PC-3 (cell line): Measurements from ENCODE around the gene NEDD4L. TPM values are rescaled to one million over a fixed set of nuclear protein-coding genes. Genes with fewer than 3 reads are reported as not detected.
A peak's percentile ranks its signal among the peaks of the same experiment; 100 is the strongest.

Experiments
- ATAC-seq: fragments of 200-7000 bp; cut with Tn5 transposase; 2 replicates; pipeline ENCODE4 v1.9.1; 2020; ENCODE audit warnings: mild to moderate bottlenecking, moderate library complexity
- BruUV-seq: library from RNA; stranded (reverse); fragments of 400-500 nt; replicated peaks from 2 replicates; lab custom pipeline; 2021; lab: Mats Ljungman, UMichigan
- CTCF ChIA-PET: fragments of 300-600 bp; sonication (Branson Sonifier 250); formaldehyde crosslinking; loops from one replicate; lab custom pipeline; 2022; ENCODE audit warnings: antibody characterized with exemption; lab: Charles Lee
- POLR2A ChIA-PET: fragments of 300-600 bp; sonication (Branson Sonifier 250); formaldehyde crosslinking; loops from one replicate; lab custom pipeline; 2022; ENCODE audit warnings: antibody characterized with exemption; ENCODE audit not compliant: unreplicated experiment; lab: Charles Lee
- DNase-seq: peaks from one replicate; pipeline ENCODE4 v3.0.0-alpha.2; 2015
- H2AFZ ChIP-seq: fragments of 300-600 bp; sonication (generic); 2 replicates; pipeline ENCODE4 v1.6.0; 2016; ENCODE audit warnings: antibody characterized with exemption, low read length
- H3F3A ChIP-seq: fragments of 300-600 bp; sonication (generic); one replicate; pipeline ENCODE4 v1.6.0; 2017; ENCODE audit warnings: antibody characterized with exemption, low read length, control low read depth, mild to moderate bottlenecking; ENCODE audit not compliant: unreplicated experiment
- H3K27ac ChIP-seq: fragments of 300-600 bp; sonication (generic); 2 replicates; pipeline ENCODE4 v1.5.1; 2016; ENCODE audit warnings: mild to moderate bottlenecking, low read length
- H3K27me3 ChIP-seq: fragments of 300-600 bp; sonication (generic); 2 replicates; pipeline ENCODE4 v1.6.1; 2016; ENCODE audit warnings: low read length, mixed read lengths
- H3K36me3 ChIP-seq: fragments of 300-600 bp; sonication (generic); 2 replicates; pipeline ENCODE4 v1.6.1; 2016; ENCODE audit warnings: low read depth, mixed run types, low read length, mixed read lengths
- H3K4me1 ChIP-seq: fragments of 300-600 bp; sonication (generic); 2 replicates; pipeline ENCODE4 v1.5.1; 2016; ENCODE audit warnings: low read length; ENCODE audit not compliant: insufficient read depth
- H3K4me2 ChIP-seq: fragments of 300-600 bp; sonication (generic); 2 replicates; pipeline ENCODE4 v1.6.0; 2016; ENCODE audit warnings: low read length
- H3K4me3 ChIP-seq: fragments of 300-600 bp; sonication (generic); 2 replicates; pipeline ENCODE4 v1.5.1; 2016; ENCODE audit warnings: mild to moderate bottlenecking, low read length, mixed read lengths
- H3K79me2 ChIP-seq: fragments of 300-600 bp; sonication (generic); 2 replicates; pipeline ENCODE4 v1.6.1; 2017; ENCODE audit warnings: low read length, mixed read lengths
- H3K9ac ChIP-seq: fragments of 300-600 bp; sonication (generic); 2 replicates; pipeline ENCODE4 v1.6.0; 2016; ENCODE audit warnings: mild to moderate bottlenecking, low read length
- H3K9me2 ChIP-seq: fragments of 300-600 bp; sonication (generic); replicated peaks from 2 replicates; pipeline ENCODE4 v1.6.1; 2016; ENCODE audit warnings: mixed run types, low read length, mixed read lengths
- H3K9me3 ChIP-seq: fragments of 300-600 bp; sonication (generic); 2 replicates; pipeline ENCODE4 v1.6.1; 2016; ENCODE audit warnings: low read length, mixed read lengths
- H4K20me1 ChIP-seq: fragments of 300-600 bp; sonication (generic); 2 replicates; pipeline ENCODE4 v1.6.1; 2016; ENCODE audit warnings: low read length, mixed read lengths
- EZH2 ChIP-seq: fragments of 300-600 bp; sonication (generic); IDR thresholded peaks from one replicate; pipeline ENCODE4 v1.6.1; 2017; ENCODE audit warnings: antibody characterized with exemption, mild to moderate bottlenecking, low read length; ENCODE audit not compliant: unreplicated experiment
- EZH2phosphoT487 ChIP-seq: fragments of 300-600 bp; sonication (generic); IDR thresholded peaks from 2 replicates; pipeline ENCODE4 v1.6.1; 2018; ENCODE audit warnings: mild to moderate bottlenecking, antibody characterized with exemption, low read length, borderline replicate concordance
- intact Hi-C: fragments of 100-400 bp; cut with micrococcal nuclease; formaldehyde crosslinking; loops from 2 replicates; pipeline ENCODE4 v1.9.0; 2023
- total RNA-seq: library from RNA; depleted of rRNA; stranded (reverse); fragments of >200 nt; gene quantifications from 2 replicates; pipeline ENCODE4 v1.2.3, GENCODE V29; 2014
- TF ChIP-seq, protein P1 (sequence below): fragments of 300-600 bp; sonication (generic); conservative IDR thresholded peaks from 2 replicates; pipeline ENCODE4 v1.5.1; 2017; ENCODE audit warnings: antibody characterized with exemption, low read depth, mild to moderate bottlenecking, low read length

The NEDD4L gene
- total RNA-seq, 1 experiment from 2014 or later, result 105 TPM

DNA sequence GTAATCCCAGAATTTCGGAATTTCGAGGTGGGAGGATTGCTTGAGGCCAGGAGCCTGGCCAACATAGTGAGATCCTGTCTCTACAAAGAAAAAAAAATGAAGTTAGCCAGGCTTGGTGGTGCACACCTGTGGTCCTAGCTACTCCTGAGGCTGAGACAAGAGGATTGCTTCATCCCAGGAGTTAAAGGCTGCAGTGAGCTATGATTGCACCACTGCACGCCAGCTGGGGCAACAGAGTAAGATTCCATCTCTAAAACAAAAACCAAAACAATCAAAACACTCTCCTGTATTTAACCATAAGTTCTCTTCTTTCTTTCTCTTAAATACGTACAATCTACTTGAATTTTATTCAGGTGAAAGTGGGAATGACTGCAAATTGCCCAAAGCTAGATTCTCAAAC lies 33.8 kb upstream of the NEDD4L start:
- Histone ChIP-seq H3K4me1 (peaks cover 46% of the 10 kb centered on the region), H3K4me3 (no peak overlapping the region), H3K9me3 (no peaks in the 10 kb centered on the region), H4K20me1 (no peaks in the 10 kb centered on the region), H3K79me2 (no peaks in the 10 kb centered on the region), H3K4me2 (no peak overlapping the region), H2AFZ (no peak overlapping the region), H3F3A (peaks cover 12% of the 10 kb centered on the region), H3K27ac (no peak overlapping the region), H3K9me2 (no peaks in the 10 kb centered on the region), H3K9ac (no peak overlapping the region), H3K36me3 (no peaks in the 10 kb centered on the region), H3K27me3 (no peaks in the 10 kb centered on the region)
- CTCF ChIA-PET, result no interaction called here
- no TSS peak for BruUV-seq
- ATAC-seq, result no peak
- intact Hi-C loops, result loop anchor here (10.0 kb wide), 1 partner anchor 45 kb away; no protein-coding TSS in a partner anchor
- DNase-seq, result no peak
- POLR2A ChIA-PET, result no interaction called here
- TF ChIP-seq EZH2 (no peak), EZH2phosphoT487 (no peak)
- TF ChIP-seq, protein P1, sequence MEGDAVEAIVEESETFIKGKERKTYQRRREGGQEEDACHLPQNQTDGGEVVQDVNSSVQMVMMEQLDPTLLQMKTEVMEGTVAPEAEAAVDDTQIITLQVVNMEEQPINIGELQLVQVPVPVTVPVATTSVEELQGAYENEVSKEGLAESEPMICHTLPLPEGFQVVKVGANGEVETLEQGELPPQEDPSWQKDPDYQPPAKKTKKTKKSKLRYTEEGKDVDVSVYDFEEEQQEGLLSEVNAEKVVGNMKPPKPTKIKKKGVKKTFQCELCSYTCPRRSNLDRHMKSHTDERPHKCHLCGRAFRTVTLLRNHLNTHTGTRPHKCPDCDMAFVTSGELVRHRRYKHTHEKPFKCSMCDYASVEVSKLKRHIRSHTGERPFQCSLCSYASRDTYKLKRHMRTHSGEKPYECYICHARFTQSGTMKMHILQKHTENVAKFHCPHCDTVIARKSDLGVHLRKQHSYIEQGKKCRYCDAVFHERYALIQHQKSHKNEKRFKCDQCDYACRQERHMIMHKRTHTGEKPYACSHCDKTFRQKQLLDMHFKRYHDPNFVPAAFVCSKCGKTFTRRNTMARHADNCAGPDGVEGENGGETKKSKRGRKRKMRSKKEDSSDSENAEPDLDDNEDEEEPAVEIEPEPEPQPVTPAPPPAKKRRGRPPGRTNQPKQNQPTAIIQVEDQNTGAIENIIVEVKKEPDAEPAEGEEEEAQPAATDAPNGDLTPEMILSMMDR, result no peak

DNA sequence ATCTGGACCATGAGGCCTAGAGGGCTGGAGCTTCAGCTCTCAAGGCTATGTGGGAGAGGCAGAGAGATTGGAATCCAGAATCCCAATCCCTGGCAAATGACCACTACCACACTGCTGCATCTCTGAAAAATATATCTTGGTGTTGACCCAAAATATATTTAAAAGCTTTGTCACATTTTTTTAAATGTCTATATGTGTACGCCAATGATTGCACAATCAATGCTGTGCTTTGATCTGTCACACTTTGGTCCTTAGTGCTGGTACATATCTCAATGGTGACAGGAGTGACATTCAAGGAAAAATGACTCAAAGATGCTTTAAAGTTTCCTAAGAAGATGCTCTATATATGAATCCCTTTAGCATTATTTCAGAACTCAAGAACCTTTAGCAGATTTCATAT lies 31.7 kb upstream of the NEDD4L start:
- ATAC-seq, result no peak
- H3F3A ChIP-seq, result peaks cover 12% of the 10 kb centered on the region
- H2AFZ ChIP-seq, result no peak overlapping the region
- no TSS peak for BruUV-seq
- H3K9me3 ChIP-seq, result no peaks in the 10 kb centered on the region
- H3K4me2 ChIP-seq, result peak overlapping the region; percentile 73
- H3K4me1 ChIP-seq, result peaks cover 39% of the 10 kb centered on the region
- ChIA-PET CTCF (no interaction called here), POLR2A (no interaction called here)
- H3K9me2 ChIP-seq, result no peaks in the 10 kb centered on the region
- peak overlapping the region; percentile 94 for H3K27ac ChIP-seq
- no peaks in the 10 kb centered on the region for H3K79me2 ChIP-seq
- no peaks in the 10 kb centered on the region for H3K36me3 ChIP-seq
- no peak overlapping the region for H3K4me3 ChIP-seq
- H3K27me3 ChIP-seq, result no peaks in the 10 kb centered on the region
- intact Hi-C loops, result loop anchor here (2.0 to 10.0 kb wide), 2 partner anchors 30 to 48 kb away; no protein-coding TSS in a partner anchor
- no peaks in the 10 kb centered on the region for H4K20me1 ChIP-seq
- DNase-seq, result no peak
- TF ChIP-seq EZH2 (no peak), EZH2phosphoT487 (no peak)
- TF ChIP-seq, protein P1, result no peak
- H3K9ac ChIP-seq, result peak overlapping the region; percentile 53

DNA sequence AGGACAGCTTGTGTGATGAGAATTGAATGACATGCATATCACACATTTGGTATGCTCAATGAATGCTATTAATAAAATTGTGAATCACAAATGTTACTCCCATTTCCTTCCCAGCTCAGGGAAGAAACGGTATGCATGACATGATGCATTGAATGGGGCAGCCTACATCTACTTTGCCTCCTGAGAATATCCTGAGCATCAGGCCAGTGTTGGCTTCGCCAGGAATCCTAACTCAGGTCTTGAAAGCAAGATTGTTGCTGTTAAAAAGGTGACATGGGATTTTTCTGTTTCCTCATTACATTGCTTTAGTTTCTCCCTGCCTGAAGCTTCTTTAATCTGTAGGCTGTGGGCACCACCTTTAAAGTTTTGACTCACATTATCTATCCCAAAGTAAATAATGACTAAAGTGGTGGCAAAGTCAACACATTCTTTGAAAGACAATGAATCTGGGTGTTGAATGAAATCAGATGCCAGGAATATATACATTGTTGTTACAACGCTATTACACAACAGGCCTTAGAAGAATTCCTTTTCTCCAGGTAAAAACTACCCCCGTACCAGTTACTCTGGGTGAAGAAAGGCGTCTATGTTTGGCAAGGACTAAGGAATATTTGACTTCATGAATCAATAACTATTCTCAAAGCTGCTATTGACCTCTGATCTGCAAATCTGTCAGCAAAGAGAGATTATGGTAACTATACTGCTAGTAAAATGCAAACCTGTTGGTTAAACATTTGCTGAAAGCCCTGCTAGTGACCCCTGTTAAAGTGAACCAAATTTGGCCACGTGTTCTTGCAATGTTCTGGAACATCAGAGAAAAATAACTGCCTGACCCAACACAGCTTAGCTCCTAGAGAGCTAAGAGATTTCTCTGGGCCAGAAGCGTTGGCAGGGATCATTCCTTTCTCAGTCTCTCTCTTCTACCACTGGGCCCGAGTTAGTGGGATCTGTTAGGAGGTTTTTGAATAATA lies 30.5 kb upstream of the NEDD4L start:
- Histone ChIP-seq H3K9me3 (no peaks in the 10 kb centered on the region), H3K27ac (peak overlapping the region; percentile 94), H3F3A (peaks cover 12% of the 10 kb centered on the region), H3K36me3 (no peaks in the 10 kb centered on the region), H3K9ac (peak overlapping the region; percentile 53), H3K27me3 (no peaks in the 10 kb centered on the region), H3K4me1 (peaks cover 40% of the 10 kb centered on the region), H2AFZ (peak overlapping the region; percentile 6; the same call in 1 of the 2 replicates), H3K4me3 (peak overlapping the region; percentile 16; the same call in 1 of the 2 replicates), H3K4me2 (peak overlapping the region; percentile 73), H4K20me1 (no peaks in the 10 kb centered on the region), H3K79me2 (no peaks in the 10 kb centered on the region), H3K9me2 (no peaks in the 10 kb centered on the region)
- CTCF ChIA-PET, result interaction anchor here (0.7 to 0.9 kb wide), 2 partner anchors 31 to 54 kb away, joined by 3 to 4 read pairs; no protein-coding TSS in a partner anchor
- TF ChIP-seq, protein P1, result no peak
- no peak for TF ChIP-seq EZH2
- TF ChIP-seq EZH2phosphoT487, result no peak
- ATAC-seq (peak; percentile 85), DNase-seq (peak; percentile 93)
- BruUV-seq, result no TSS peak
- intact Hi-C loops, result loop anchor here (2.0 to 10.0 kb wide), 2 partner anchors 29 to 49 kb away; no protein-coding TSS in a partner anchor
- POLR2A ChIA-PET, result interaction anchor here (0.6 kb wide), 1 partner anchor 130 kb away, joined by 4 read pairs; no protein-coding TSS in a partner anchor
